Epithelial cell of alveolus of lung (primary cell): ENCODE data around the gene DCD. TPM values are rescaled to one million over a fixed set of nuclear protein-coding genes. Genes with fewer than 3 reads are reported as not detected.

Source experiments
- total RNA-seq: library from RNA; depleted of rRNA; stranded (reverse); fragments of >200 nt; gene quantifications from 2 replicates; pipeline ENCODE4 v1.2.1, GENCODE V29; 2015

Gene DCD, protein sequence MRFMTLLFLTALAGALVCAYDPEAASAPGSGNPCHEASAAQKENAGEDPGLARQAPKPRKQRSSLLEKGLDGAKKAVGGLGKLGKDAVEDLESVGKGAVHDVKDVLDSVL
- total RNA-seq = not detected in 2 replicates

DNA sequence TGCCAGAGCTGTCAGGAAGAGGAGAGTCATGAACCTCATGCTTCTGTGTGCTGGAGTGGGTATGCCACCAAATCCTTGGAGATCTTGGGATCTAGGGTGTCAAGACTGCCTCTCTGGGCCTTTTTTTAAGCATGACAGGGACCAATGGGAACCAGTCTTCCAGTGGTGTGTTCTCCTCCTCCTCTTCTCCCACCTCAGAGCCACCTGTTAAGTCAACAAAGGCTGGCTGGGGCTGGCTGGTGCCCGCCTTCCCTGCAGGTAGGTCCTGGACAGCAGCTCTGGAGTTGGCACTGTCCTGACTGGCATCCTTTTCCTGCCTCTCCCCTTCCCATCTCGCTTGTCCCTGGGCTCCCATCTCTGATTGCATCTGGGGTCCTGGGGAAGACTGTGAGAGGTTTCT, at the start of gene DCD:
Gene DCD (minus strand): TSS at position 101 of the 400 bp plus-strand sequence. CDS start 62 bp downstream, at position 39.

DNA sequence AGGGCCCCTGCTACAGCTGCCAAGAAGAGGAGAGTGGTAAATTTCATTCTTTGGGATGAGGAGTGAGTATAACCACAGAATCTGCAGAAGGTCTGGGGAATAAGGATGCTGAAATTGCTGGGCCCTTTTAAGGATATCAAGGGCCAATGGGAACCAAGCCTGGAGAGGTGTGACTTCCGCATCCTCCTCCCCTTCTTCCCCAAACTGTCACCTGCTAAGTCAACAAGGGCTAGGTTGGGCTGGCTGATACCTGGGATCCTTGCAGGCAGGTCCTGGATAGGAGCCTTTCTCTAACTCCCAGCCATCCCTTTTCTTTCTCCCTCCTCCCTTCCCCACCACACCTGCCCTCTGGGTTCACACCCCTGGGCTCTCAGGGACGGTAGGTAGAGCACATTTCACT, 13.4 kb downstream of the DCD start, which contains the start of gene LACRT:
Gene LACRT (minus strand): TSS at position 101 of the 400 bp plus-strand sequence. CDS start 54 bp downstream, at position 47.

Other genes with a start within 250 kb of the DCD start
- 127 and 621 TPM in 2 replicates for gene ITGA5, start 229.1 kb downstream of the DCD start, total RNA-seq
- not detected in 2 replicates for gene GTSF1, start 174.8 kb downstream of the DCD start, total RNA-seq
- gene NCKAP1L, start 150.6 kb downstream of the DCD start, total RNA-seq = under 0.01 TPM in 1 of 2 replicates, not detected in the other
- gene PDE1B, start 98.8 kb downstream of the DCD start, total RNA-seq = not detected in 2 replicates
- gene PPP1R1A, start 59.7 kb downstream of the DCD start, total RNA-seq = not detected in 2 replicates
- not detected in 2 replicates for gene LACRT, start 13.5 kb downstream of the DCD start, total RNA-seq
- not detected in 2 replicates for gene MUCL1, start 206.2 kb upstream of the DCD start, total RNA-seq